Inflammatory macrophage treated with lipopolysaccharide for 1 hour (primary cell): ENCODE measurements around the gene INTS6.

Source experiments
- DNase-seq, 2 donors: peaks; one replicate each; pipeline ENCODE4 v3.0.0-alpha.2; 2020 to 2022

The INTS6 gene

GRCh38 chr13:51452361-51453206 lies at the start of gene INTS6:
TSS of gene INTS6 (minus strand) at chr13:51453036. CDS start at chr13:51452525, 511 bp downstream.
- peak; percentile 99 to 100 for DNase-seq

- DNase-seq = peak; percentile 25 to 57
These were observed 49.4 kb upstream of the INTS6 start for GRCh38 chr13:51502153-51502651.

GRCh38 chr13:51501592-51502152 lies 48.8 kb upstream of the INTS6 start:
- DNase-seq = peak in 1 of 2 donors; percentile 16

GRCh38 chr13:51501096-51501495 lies 48.3 kb upstream of the INTS6 start:
- no peak for DNase-seq

GRCh38 chr13:51500687-51501086 lies 47.9 kb upstream of the INTS6 start:
- no peak for DNase-seq

GRCh38 chr13:51499841-51500240 lies 47.0 kb upstream of the INTS6 start:
- no peak for DNase-seq

- DNase-seq = no peak
These were observed 42.5 kb upstream of the INTS6 start for GRCh38 chr13:51495316-51495715.

GRCh38 chr13:51494156-51494555 lies 41.3 kb upstream of the INTS6 start:
- no peak for DNase-seq

GRCh38 chr13:51488212-51488611 lies 35.4 kb upstream of the INTS6 start:
- no peak for DNase-seq

- DNase-seq = peak; percentile 30 to 33
These were observed 28.8 kb upstream of the INTS6 start for GRCh38 chr13:51481656-51482055.

- DNase-seq = peak; percentile 45 to 75
These were observed 26.3 kb upstream of the INTS6 start for GRCh38 chr13:51479199-51479523.

- DNase-seq = no peak
These were observed 25.8 kb upstream of the INTS6 start for GRCh38 chr13:51478418-51479198.

GRCh38 chr13:51477653-51478324 lies 25.0 kb upstream of the INTS6 start:
- DNase-seq = no peak

- no peak for DNase-seq
These were observed 24.3 kb upstream of the INTS6 start for GRCh38 chr13:51477149-51477548.

- no peak for DNase-seq
These were observed 23.1 kb upstream of the INTS6 start for GRCh38 chr13:51475727-51476501.

- no peak for DNase-seq
These were observed 17.0 kb upstream of the INTS6 start for GRCh38 chr13:51469790-51470189.

GRCh38 chr13:51467730-51468129 lies 14.9 kb upstream of the INTS6 start:
- DNase-seq = no peak

- DNase-seq = no peak
These were observed 12.3 kb upstream of the INTS6 start for GRCh38 chr13:51465124-51465523.

GRCh38 chr13:51457086-51457815 lies 4.4 kb upstream of the INTS6 start:
- DNase-seq = peak; percentile 30 to 45

- no peak for DNase-seq
These were observed 3.7 kb upstream of the INTS6 start for GRCh38 chr13:51456510-51456909.

GRCh38 chr13:51455532-51455931 lies 2.7 kb upstream of the INTS6 start:
- no peak for DNase-seq
